ENCODE results near the gene DNAI2.

DNAI2 gene

GRCh38 chr17:74274060-74274708 lies at the start of gene DNAI2:
Gene DNAI2 (plus strand): TSS chr17:74274234. CDS start chr17:74281818, 7,584 bp downstream.
- DNase-seq: peak; percentile 4

- no peak for DNase-seq
These were observed 48.9 kb upstream of the DNAI2 start for GRCh38 chr17:74224959-74225725.

DNA sequence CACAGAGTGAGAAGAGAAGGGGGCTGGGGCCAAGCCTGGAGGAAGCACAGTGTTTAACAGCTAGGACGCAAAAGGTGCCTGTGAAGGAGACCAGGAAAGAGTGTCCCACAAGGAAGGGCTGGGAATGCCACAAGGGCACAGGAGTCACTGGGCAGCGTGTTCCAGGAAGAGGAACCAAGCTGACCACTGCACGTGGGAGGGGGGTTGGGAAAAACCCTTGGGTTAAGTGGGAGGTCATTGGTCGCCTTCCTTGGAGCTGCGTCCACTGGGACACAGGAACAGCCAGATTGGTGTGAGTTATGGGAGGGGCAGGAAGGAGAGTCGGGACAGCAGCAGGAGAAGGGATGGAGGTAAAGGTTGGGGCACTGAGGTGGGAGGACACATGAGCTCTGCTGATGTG lies 47.8 kb upstream of the DNAI2 start:
- no peak for DNase-seq

- DNase-seq: no peak
These were observed 46.6 kb upstream of the DNAI2 start for GRCh38 chr17:74227271-74228080.

DNA sequence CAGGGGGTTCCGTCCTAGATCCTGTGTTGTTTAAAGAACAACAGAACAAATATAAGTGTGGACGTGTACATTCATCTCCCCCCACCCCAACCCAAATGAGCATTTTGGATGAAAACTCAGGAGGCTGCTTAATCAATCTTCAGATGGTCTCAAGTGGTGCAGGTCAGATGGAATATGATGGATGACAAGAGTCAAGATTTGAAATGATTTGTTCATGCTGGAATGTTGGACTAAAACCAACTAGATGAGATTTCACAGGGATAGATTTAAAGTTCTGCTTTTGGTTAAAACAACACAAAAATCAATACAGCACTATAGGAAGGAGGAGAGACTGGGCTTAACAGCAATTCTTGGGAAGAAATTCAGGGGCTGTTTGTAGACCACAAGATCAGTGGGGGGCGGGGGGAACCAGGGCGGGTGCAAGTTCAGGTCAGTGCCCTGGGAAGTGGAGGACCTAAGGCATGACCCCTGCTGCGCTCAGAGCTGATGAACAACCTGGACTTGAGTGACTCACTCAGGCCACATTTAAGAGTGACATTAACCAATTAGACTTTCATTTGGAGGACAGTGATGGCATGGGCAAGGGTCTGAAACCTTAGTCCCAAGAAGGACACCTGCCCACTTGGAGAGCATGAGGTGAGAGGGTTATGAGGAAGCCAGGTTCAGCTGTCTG lies 45.6 kb upstream of the DNAI2 start:
- no peak for DNase-seq

- no peak for DNase-seq
These were observed 43.1 kb upstream of the DNAI2 start for GRCh38 chr17:74230896-74231295.

GRCh38 chr17:74231928-74232907 lies 41.8 kb upstream of the DNAI2 start:
- DNase-seq: no peak

GRCh38 chr17:74233937-74234336 lies 40.1 kb upstream of the DNAI2 start:
- no peak for DNase-seq

DNA sequence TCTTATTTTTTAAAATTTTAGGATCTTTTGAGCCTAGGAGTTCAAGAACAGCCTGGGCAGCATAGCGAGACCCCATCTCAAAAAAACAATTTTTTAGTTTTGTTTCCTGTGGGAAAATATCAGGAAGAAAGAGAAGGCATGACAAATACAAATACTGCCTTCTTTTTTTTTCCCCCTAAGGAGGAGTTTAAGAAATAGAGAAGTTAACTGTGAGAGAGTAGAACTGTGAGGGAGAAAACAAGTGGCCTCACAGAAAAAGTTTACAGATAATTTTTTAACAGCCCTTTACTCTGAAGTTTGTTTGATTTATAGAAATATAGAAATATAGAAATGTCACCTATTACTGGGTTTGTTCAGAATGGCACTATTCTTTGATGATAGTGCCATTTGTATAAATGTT lies 39.5 kb upstream of the DNAI2 start:
- no peak for DNase-seq

DNA sequence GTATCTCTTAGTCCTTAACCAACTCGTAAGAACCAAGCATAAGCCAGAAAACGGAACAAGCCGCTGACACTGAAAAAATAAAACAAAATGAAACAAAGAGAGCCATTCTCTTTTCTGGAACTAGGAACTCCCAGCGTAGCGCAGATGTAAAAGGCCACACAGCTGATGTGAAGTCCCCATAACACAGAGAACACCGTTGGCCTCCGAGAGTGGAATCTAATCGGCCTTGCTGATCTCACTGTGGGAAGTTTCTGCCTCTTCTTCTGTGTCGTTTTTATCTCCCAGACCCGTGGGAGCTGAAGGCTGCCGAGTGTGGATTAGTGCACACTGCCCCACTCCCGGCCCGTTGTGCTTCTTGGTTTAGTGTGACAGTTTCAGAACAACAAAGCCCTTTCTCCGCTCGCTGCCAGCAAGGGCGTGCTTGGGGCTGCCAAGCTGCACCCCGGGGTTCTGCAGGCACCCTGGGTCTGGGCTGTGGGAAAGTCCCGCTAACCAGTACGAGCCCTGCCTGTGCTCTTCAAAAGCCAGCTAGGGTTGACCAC lies 38.9 kb upstream of the DNAI2 start:
- no peak for DNase-seq

- no peak for DNase-seq
These were observed 38.1 kb upstream of the DNAI2 start for GRCh38 chr17:74235911-74236371.

DNA sequence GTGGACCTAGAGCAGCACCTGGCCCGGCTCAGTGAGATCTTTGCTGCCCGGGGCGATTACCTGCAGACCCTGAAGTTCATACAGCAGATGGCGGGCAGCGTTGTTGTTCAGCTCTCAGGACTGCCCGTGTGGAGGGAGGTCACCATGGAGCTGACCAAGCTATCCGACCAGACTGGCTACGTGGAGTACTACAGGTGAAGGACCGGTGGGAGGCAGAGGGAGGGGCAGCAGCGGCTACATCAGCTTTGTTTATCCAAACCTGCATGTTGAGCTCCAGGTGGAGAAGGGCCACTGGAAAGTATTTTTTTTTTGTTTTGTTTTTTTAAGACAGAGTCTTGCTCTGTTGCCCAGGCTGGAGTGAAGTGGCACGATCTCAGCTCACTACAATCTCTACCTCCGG lies 36.7 kb upstream of the DNAI2 start:
- no peak for DNase-seq

GRCh38 chr17:74239172-74239571 lies 34.9 kb upstream of the DNAI2 start:
- DNase-seq: no peak

- no peak for DNase-seq
These were observed 33.3 kb upstream of the DNAI2 start for GRCh38 chr17:74240618-74241205.

DNA sequence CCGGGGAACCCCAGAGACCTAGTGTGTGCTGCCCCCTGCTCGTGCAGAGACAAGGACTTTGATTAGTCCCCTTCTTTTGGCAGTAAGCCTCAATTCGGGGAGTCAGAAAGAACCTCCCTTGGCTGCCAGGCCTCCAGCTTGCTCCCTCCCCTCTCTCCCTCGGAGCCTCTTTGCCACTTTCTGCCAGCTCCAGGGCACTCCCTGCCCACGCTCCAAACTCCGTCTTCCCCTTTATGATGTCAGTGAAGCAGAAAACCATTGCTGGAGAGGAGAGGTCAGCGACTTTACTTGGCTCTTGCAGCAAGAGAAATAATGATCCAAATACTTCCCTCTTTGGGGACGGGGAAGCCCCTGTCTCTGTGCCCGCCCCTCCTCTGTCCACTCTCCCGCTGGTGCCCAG lies 32.6 kb upstream of the DNAI2 start:
- DNase-seq: no peak

- DNase-seq: no peak
These were observed 32.2 kb upstream of the DNAI2 start for GRCh38 chr17:74241847-74242246.

GRCh38 chr17:74243013-74243755 lies 30.9 kb upstream of the DNAI2 start:
- DNase-seq: no peak

DNA sequence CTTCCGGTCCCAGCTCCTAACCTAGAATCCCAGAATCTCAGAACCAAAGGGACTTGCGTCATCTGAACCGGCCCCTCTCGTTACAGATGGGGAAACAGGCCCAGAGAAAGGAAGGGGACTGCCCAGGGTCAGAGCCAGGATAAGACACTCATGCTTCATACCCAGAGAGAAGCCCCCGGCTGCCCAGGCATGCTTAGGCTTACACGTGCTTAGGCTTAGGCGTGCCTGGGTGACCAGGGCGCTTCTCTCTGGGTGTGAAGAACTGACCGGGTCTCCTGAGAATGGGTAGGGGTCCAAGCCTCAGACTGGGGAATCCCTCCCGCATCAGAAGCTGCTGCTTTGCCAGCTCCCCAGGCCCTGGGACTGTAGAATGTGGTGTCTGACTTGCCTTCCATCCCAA lies 29.9 kb upstream of the DNAI2 start:
- no peak for DNase-seq

- no peak for DNase-seq
These were observed 29.5 kb upstream of the DNAI2 start for GRCh38 chr17:74244548-74244947.

DNA sequence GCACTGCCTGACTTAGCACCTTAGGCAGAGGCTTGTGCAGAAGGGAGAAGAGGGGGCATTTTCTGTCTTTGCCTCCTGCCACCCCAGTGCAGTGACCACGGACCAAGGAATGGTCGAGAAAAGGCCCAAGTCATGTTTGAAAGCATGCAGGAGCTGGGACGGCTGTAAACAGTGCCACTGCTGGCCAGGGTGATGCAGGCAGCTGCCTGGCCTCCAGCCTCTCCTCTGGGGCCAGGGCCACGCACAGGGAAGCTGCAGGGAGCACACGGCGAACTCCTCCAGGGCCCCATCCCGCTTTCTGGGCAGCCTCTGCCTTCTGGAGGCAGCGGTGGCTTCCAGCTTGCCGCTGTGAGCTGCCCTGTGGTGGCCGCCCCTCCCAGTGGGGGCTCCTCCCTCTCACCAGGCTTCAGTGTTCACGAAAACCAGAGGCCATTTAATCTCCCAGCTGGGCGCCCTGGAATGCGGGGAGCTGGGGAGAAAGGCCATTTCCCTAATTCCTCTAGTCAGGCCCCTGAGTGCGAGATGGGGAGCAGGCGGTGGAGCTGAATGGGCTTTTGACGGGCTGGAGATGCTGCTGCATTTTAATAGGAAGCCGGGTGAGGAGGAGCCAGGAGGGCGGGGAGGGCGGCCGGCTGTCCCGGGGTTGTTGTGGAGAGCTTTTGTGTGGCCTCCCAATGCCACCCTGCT lies 28.7 kb upstream of the DNAI2 start:
- no peak for DNase-seq

All from NCI-H526 treated with DMSO at 0.1 percent for 48 hours (cell line).